ENCODE measurements around the gene POLR1E. TPM values are rescaled to one million over a fixed set of nuclear protein-coding genes. Genes with fewer than 3 reads are reported as not detected.

POLR1E gene
- total RNA-seq, 1 donor from 2014 or later: 38.7 TPM

- Histone ChIP-seq H3K36me3 (ENCODE audit: control insufficient read depth, insufficient read depth, low read length) (no peaks in the 10 kb centered on the region), H3K27me3 (ENCODE audit: control insufficient read depth, insufficient read depth, low read length) (no peaks in the 10 kb centered on the region), H3K4me3 (ENCODE audit: low read depth, low read length) (no peak overlapping the region)
- no peak for TF ChIP-seq CTCF (IDR thresholded peaks at IDR 0.05; ENCODE audit: insufficient read depth, low read length, severe bottlenecking)
- no peak for DNase-seq (ENCODE audit: low read depth)
- no peak for FAIRE-seq
These were observed 61.7 kb downstream of the POLR1E start for GRCh38 chr9:37547328-37547878.

GRCh38 chr9:37549527-37549926, 63.8 kb downstream of the POLR1E start:
- no peak for FAIRE-seq
- Histone ChIP-seq H3K27me3 (ENCODE audit: control insufficient read depth, insufficient read depth, low read length) (no peaks in the 10 kb centered on the region), H3K4me3 (ENCODE audit: low read depth, low read length) (no peak overlapping the region), H3K36me3 (ENCODE audit: control insufficient read depth, insufficient read depth, low read length) (no peaks in the 10 kb centered on the region)
- DNase-seq (ENCODE audit: low read depth): peak; percentile 62
- TF ChIP-seq CTCF (IDR thresholded peaks at IDR 0.05; ENCODE audit: insufficient read depth, low read length, severe bottlenecking): no peak

- FAIRE-seq (no peak), DNase-seq (ENCODE audit: low read depth) (no peak)
- no peak for TF ChIP-seq CTCF (IDR thresholded peaks at IDR 0.05; ENCODE audit: insufficient read depth, low read length, severe bottlenecking)
- Histone ChIP-seq H3K4me3 (ENCODE audit: low read depth, low read length) (no peak overlapping the region), H3K27me3 (ENCODE audit: control insufficient read depth, insufficient read depth, low read length) (no peaks in the 10 kb centered on the region), H3K36me3 (ENCODE audit: control insufficient read depth, insufficient read depth, low read length) (no peaks in the 10 kb centered on the region)
These were observed 65.0 kb downstream of the POLR1E start for GRCh38 chr9:37550781-37551180.

GRCh38 chr9:37551468-37551867, 65.7 kb downstream of the POLR1E start:
- no peaks in the 10 kb centered on the region for H3K36me3 ChIP-seq (ENCODE audit: control insufficient read depth, insufficient read depth, low read length)
- no peak for FAIRE-seq
- no peaks in the 10 kb centered on the region for H3K27me3 ChIP-seq (ENCODE audit: control insufficient read depth, insufficient read depth, low read length)
- no peak for DNase-seq (ENCODE audit: low read depth)
- no peak for TF ChIP-seq CTCF (IDR thresholded peaks at IDR 0.05; ENCODE audit: insufficient read depth, low read length, severe bottlenecking)
- H3K4me3 ChIP-seq (ENCODE audit: low read depth, low read length): no peak overlapping the region

GRCh38 chr9:37551888-37552287, 66.1 kb downstream of the POLR1E start:
- FAIRE-seq: no peak
- Histone ChIP-seq H3K27me3 (ENCODE audit: control insufficient read depth, insufficient read depth, low read length) (no peaks in the 10 kb centered on the region), H3K36me3 (ENCODE audit: control insufficient read depth, insufficient read depth, low read length) (no peaks in the 10 kb centered on the region), H3K4me3 (ENCODE audit: low read depth, low read length) (no peak overlapping the region)
- TF ChIP-seq CTCF (IDR thresholded peaks at IDR 0.05; ENCODE audit: insufficient read depth, low read length, severe bottlenecking): no peak
- DNase-seq (ENCODE audit: low read depth): no peak

Other genes with a start within 250 kb of the POLR1E start
- 79.6 and 91.6 TPM in 2 replicates for gene GRHPR, start 63.3 kb upstream of the POLR1E start, total RNA-seq
- 8.2 and 8.6 TPM in 2 replicates for gene ZBTB5, start 20.5 kb upstream of the POLR1E start, total RNA-seq
- gene FBXO10, start 90.4 kb downstream of the POLR1E start, total RNA-seq: 3.7 and 5.5 TPM in 2 replicates
- gene TOMM5, start 106.6 kb downstream of the POLR1E start, total RNA-seq: 108 and 126 TPM in 2 replicates
- under 0.01 TPM in 1 of 2 replicates, not detected in the other for gene FRMPD1, start 165.0 kb downstream of the POLR1E start, total RNA-seq

All from bronchial epithelial cell (primary cell).